ENCODE data around the gene RNF151. TPM values are rescaled to one million over a fixed set of nuclear protein-coding genes. Genes with fewer than 3 reads are reported as not detected.

The RNF151 gene
- total and polyA plus RNA-seq, 2 of the 13 experiments (the other 11 are each of a cell fraction or from before 2014, with no cell fraction given): not detected

GRCh38 chr16:1932050-1933028, 34.3 kb upstream of the RNF151 start (continued):
- no peak for TF ChIP-seq ISX (CRISPR knock-in tag; conservative IDR thresholded peaks at IDR 0.05)
- TF ChIP-seq ELF1 (CRISPR knock-in tag; IDR thresholded peaks at IDR 0.05): no peak
- TF ChIP-seq ZNF891 (CRISPR knock-in tag; IDR thresholded peaks at IDR 0.05): peak; percentile 86
- TF ChIP-seq ZMYM4 (CRISPR knock-in tag; IDR thresholded peaks at IDR 0.05): 0 out of 2 replicates have a peak, but pooled peaks have one; percentile 32
- 0 out of 2 replicates have a peak, but pooled peaks have one; percentile 47 for TF ChIP-seq POLR2G (IDR thresholded peaks at IDR 0.05; ENCODE audit: low read depth, low read length)
- peak; percentile 19; the same call in 1 of the 2 replicates for TF ChIP-seq ADNP (CRISPR knock-in tag; IDR thresholded peaks at IDR 0.05)
- TF ChIP-seq XRCC5 (optimal IDR thresholded peaks at IDR 0.05; ENCODE audit: low read length): peak; percentile 81
- TF ChIP-seq ATF7-NPFF (CRISPR knock-in tag; IDR thresholded peaks at IDR 0.05; ENCODE audit: low read depth): 0 out of 2 replicates have a peak, but pooled peaks have one; percentile 9
- peak; percentile 18 for TF ChIP-seq HNRNPLL (IDR thresholded peaks at IDR 0.05; ENCODE audit: low read depth, low read length, poor library complexity, severe bottlenecking)
- TF ChIP-seq ZNF800 (CRISPR knock-in tag; IDR thresholded peaks at IDR 0.05): no peak
- TF ChIP-seq MAZ (IDR thresholded peaks at IDR 0.05; ENCODE audit: borderline replicate concordance, low read depth, low read length): no peak
- 0 out of 2 replicates have a peak, but pooled peaks have one; percentile 45 for TF ChIP-seq MAZ (CRISPR knock-in tag; IDR thresholded peaks at IDR 0.05; ENCODE audit: low read depth)
- TF ChIP-seq ZNF121 (CRISPR knock-in tag; IDR thresholded peaks at IDR 0.05): 0 out of 2 replicates have a peak, but pooled peaks have one; percentile 40
- no peak; the same call in 1 of the 2 replicates for TF ChIP-seq KLF13 (CRISPR knock-in tag; IDR thresholded peaks at IDR 0.05)
- TF ChIP-seq HNF4G (IDR thresholded peaks at IDR 0.05; ENCODE audit: borderline replicate concordance, low read depth, low read length): no peak
- TF ChIP-seq HNF4G (CRISPR knock-in tag; IDR thresholded peaks at IDR 0.05; ENCODE audit: borderline replicate concordance, low read depth): no peak
- TF ChIP-seq ZNF572 (CRISPR knock-in tag; IDR thresholded peaks at IDR 0.05): peak; percentile 9; the same call in 1 of the 2 replicates
- TF ChIP-seq ZNF543 (CRISPR knock-in tag; IDR thresholded peaks at IDR 0.05): peak; percentile 5; the same call in 1 of the 2 replicates
- peak; percentile 72 for TF ChIP-seq ZFY (CRISPR knock-in tag; IDR thresholded peaks at IDR 0.05)
- peak; percentile 71 for TF ChIP-seq STAG1 (CRISPR knock-in tag; IDR thresholded peaks at IDR 0.05)
- no peak for TF ChIP-seq SMARCE1 (IDR thresholded peaks at IDR 0.05; ENCODE audit: borderline replicate concordance)
- peak; percentile 33; the same call in 1 of the 2 replicates for TF ChIP-seq HOXA3 (CRISPR knock-in tag; IDR thresholded peaks at IDR 0.05)
- TF ChIP-seq MYNN (CRISPR knock-in tag; IDR thresholded peaks at IDR 0.05; ENCODE audit: low read depth): no peak
- TF ChIP-seq ZNF414 (CRISPR knock-in tag; IDR thresholded peaks at IDR 0.05): peak; percentile 74; the same call in 1 of the 2 replicates
- no peak for TF ChIP-seq HNRNPH1 (optimal IDR thresholded peaks at IDR 0.05; ENCODE audit: low read depth, low read length)

Data from HepG2 (cell line).